Measurements from ENCODE around the gene NAT9. TPM values are rescaled to one million over a fixed set of nuclear protein-coding genes. Genes with fewer than 3 reads are reported as not detected.

The NAT9 gene, protein sequence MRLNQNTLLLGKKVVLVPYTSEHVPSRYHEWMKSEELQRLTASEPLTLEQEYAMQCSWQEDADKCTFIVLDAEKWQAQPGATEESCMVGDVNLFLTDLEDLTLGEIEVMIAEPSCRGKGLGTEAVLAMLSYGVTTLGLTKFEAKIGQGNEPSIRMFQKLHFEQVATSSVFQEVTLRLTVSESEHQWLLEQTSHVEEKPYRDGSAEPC
- total RNA-seq (2021), result 53.5 and 63.5 TPM in 2 replicates
- long read RNA-seq, transcript NAT9-201 (7 exons, 1,875 nt), result minor isoform, 93 of 487 reads
- long read RNA-seq, transcript NAT9-225 (6 exons, 1,993 nt), result minor isoform, 20 of 487 reads
- long read RNA-seq, transcript NAT9-224 (6 exons, 583 nt), result minor isoform, 13 of 487 reads
- long read RNA-seq, transcript NAT9-210 (7 exons, 1,860 nt), result major isoform, 157 of 487 reads
- long read RNA-seq, partial matches to known transcripts, result 38 of 487 reads
- long read RNA-seq, other reads (novel, unspliced or antisense), result 149 of 487 reads

DNA sequence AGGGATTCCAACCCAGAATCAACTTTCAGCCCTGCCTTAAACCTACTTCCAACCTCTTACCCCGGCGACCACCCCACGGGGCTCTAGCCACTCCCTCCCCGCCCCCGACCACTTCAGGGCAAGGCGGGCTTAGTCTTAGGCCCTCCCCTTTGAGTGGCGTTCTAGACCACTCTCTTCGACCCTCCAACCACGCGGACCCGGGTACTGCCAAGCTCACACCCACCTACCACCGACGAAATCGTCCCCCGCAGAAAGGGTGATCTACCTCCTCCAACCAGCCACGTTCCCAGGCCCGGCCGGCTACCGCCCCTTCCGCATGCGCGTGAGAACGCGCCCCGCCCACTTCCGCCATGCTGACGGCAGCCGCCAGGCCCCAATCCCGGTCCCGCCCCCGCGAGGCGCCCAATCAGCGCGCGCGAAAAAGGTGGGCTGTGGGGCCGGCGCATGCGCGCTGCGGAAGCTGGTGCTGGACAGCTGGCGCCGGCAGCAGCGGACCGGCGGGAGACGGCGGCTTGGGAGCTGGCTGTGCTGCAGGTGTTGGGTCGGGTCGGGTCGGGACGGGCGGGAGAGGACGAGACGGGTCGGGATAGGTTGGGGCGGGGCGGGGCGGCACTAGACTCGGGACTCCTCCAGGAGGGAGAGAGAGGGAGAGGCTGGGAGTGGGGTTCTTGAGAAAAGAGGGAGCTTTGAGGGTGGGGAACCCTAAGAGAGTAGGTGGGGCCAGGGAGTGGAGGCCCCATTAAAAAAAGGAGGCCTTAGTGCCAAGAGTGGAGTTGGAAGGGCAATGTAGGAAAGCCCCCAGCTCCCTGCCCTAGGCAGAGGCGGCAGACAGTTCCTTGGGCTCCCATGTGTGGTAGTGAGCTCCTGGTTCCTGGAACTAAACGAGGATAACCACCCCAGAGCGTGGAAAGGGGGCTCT, at the start of gene NAT9:
NAT9 (minus strand) TSS at position 302 of the 919 bp plus-strand sequence. CDS start 647 bp downstream, outside the sequence.
- Histone ChIP-seq H2BK12ac (ENCODE audit: insufficient read length, low read depth, low read length) (no peak within 1 kb of the TSS), H3K4me2 (ENCODE audit: insufficient read depth, insufficient read length, low read length) (peak within 1 kb of the TSS; percentile 92), H4K8ac (replicated peaks; ENCODE audit: insufficient read length, low read depth, low read length) (no peak within 1 kb of the TSS), H3K27me3 (ENCODE audit: insufficient read depth, low read length) (no peaks in the 10 kb centered on the region), H3K79me2 (ENCODE audit: insufficient read depth, low read length) (no peaks in the 10 kb centered on the region), H2AFZ (ENCODE audit: low read length) (no peak within 1 kb of the TSS), H3K79me1 (ENCODE audit: insufficient read depth, low read depth, low read length, poor library complexity, severe bottlenecking) (no peaks in the 10 kb centered on the region), H3T11ph (ENCODE audit: low read length) (no peak within 1 kb of the TSS), H2AK5ac (ENCODE audit: insufficient read length, low read length) (no peak within 1 kb of the TSS), H2BK120ac (ENCODE audit: low read depth, low read length, poor library complexity, severe bottlenecking) (no peak within 1 kb of the TSS), H3K27ac (ENCODE audit: insufficient read length, low read depth, low read length) (peak within 1 kb of the TSS; percentile 10), H4K5ac (ENCODE audit: insufficient read length, low read depth, low read length) (no peak within 1 kb of the TSS), H2BK20ac (ENCODE audit: low read depth, low read length, poor library complexity, severe bottlenecking) (no peak within 1 kb of the TSS), H3K23me2 (ENCODE audit: insufficient read length, low read depth, low read length, poor library complexity, severe bottlenecking) (peaks cover 10% of the 10 kb centered on the region), H2BK15ac (ENCODE audit: low read depth, low read length) (no peak within 1 kb of the TSS), H3K9me3 (ENCODE audit: control insufficient read depth, low read depth, low read length) (no peaks in the 10 kb centered on the region), H4K91ac (ENCODE audit: insufficient read length, low read depth, low read length) (no peak within 1 kb of the TSS), H3K18ac (ENCODE audit: insufficient read length, low read depth, low read length) (no peak within 1 kb of the TSS), H3K9ac (ENCODE audit: extremely low read depth, insufficient read length, low read length) (peak within 1 kb of the TSS; percentile 61), H3K23ac (ENCODE audit: insufficient read length, low read depth, low read length) (no peak within 1 kb of the TSS), H3K56ac (ENCODE audit: insufficient read length, low read depth, low read length) (no peak within 1 kb of the TSS), H3K14ac (ENCODE audit: insufficient read depth, low read length) (no peak within 1 kb of the TSS; the same call in 1 of the 2 replicates), H4K20me1 (ENCODE audit: control insufficient read depth, insufficient read depth, insufficient read length) (no peaks in the 10 kb centered on the region), H3K4ac (ENCODE audit: low read depth, low read length) (no peak within 1 kb of the TSS), H2BK5ac (ENCODE audit: insufficient read length, low read length) (no peak within 1 kb of the TSS), H3K4me1 (ENCODE audit: insufficient read depth, low read length) (no peaks in the 10 kb centered on the region; the same call in 1 of the 2 replicates)
- Mint-ChIP-seq H3K27me3 (ENCODE audit: low read depth) (no peaks in the 10 kb centered on the region), H3K4me3 (peak within 1 kb of the TSS; percentile 91 to 95), H3K36me3 (ENCODE audit: insufficient read depth in 1 of 3, low read depth in 3 of 3) (peaks cover 16 to 44% (median 33%) of the 10 kb centered on the region in 3 experiments), H3K27ac (peak within 1 kb of the TSS; percentile 89 to 97 (median 93); a peak in 6 of 7 replicates), H3K4me1 (peaks cover 7 to 19% of the 10 kb centered on the region in 2 experiments), H3K9me3 (no peaks in the 10 kb centered on the region)
- DNase-seq, result peak; percentile 100
- no CpG with 5 or more reads among the region's 64 CpGs for whole genome bisulfite sequencing (ENCODE audit: extremely low coverage, insufficient read length, low lambda C conversion rate)
- TF ChIP-seq, protein P1, sequence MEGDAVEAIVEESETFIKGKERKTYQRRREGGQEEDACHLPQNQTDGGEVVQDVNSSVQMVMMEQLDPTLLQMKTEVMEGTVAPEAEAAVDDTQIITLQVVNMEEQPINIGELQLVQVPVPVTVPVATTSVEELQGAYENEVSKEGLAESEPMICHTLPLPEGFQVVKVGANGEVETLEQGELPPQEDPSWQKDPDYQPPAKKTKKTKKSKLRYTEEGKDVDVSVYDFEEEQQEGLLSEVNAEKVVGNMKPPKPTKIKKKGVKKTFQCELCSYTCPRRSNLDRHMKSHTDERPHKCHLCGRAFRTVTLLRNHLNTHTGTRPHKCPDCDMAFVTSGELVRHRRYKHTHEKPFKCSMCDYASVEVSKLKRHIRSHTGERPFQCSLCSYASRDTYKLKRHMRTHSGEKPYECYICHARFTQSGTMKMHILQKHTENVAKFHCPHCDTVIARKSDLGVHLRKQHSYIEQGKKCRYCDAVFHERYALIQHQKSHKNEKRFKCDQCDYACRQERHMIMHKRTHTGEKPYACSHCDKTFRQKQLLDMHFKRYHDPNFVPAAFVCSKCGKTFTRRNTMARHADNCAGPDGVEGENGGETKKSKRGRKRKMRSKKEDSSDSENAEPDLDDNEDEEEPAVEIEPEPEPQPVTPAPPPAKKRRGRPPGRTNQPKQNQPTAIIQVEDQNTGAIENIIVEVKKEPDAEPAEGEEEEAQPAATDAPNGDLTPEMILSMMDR (conservative IDR thresholded peaks at IDR 0.05), result no peak
